DLD1 (cell line): ENCODE results near the gene BLOC1S1.
"Not testable (repeated sequence)": the region's sequence is repeated elsewhere in the genome, so short reads cannot be mapped to it uniquely, and the experiment has no call there.

Experiments
- in situ Hi-C: cut with HindIII; loops from 2 replicates; pipeline ENCODE4 v1.10.0; 2017; ENCODE audit warnings: low sequenced_read_pairs

The BLOC1S1 gene

GRCh38 chr12:55743406-55744339, 27.8 kb downstream of the BLOC1S1 start:
- in situ Hi-C loops: no loop called here

GRCh38 chr12:55744340-55745030, 28.6 kb downstream of the BLOC1S1 start:
- in situ Hi-C loops: no loop called here

GRCh38 chr12:55745361-55746173, 29.7 kb downstream of the BLOC1S1 start:
- in situ Hi-C loops: no loop called here

GRCh38 chr12:55746174-55746912, 30.5 kb downstream of the BLOC1S1 start:
- in situ Hi-C loops: no loop called here

- in situ Hi-C loops: no loop called here
Observed at GRCh38 chr12:55746913-55747231, 31.0 kb downstream of the BLOC1S1 start.

GRCh38 chr12:55748230-55748993, 32.6 kb downstream of the BLOC1S1 start:
- in situ Hi-C loops: no loop called here

- in situ Hi-C loops: no loop called here
Observed at GRCh38 chr12:55755246-55755645, 39.4 kb downstream of the BLOC1S1 start.

- in situ Hi-C loops: no loop called here
Observed at GRCh38 chr12:55757701-55758100, 41.9 kb downstream of the BLOC1S1 start.

- in situ Hi-C loops: not testable (repeated sequence)
Observed at GRCh38 chr12:55758575-55758974, 42.7 kb downstream of the BLOC1S1 start.

- in situ Hi-C loops: no loop called here
Observed at GRCh38 chr12:55760663-55761062, 44.8 kb downstream of the BLOC1S1 start.

- in situ Hi-C loops: no loop called here
Observed at GRCh38 chr12:55762646-55763045, 46.8 kb downstream of the BLOC1S1 start.

GRCh38 chr12:55765736-55766290, 50.0 kb downstream of the BLOC1S1 start:
- in situ Hi-C loops: no loop called here

- in situ Hi-C loops: no loop called here
Observed at GRCh38 chr12:55767156-55767555, 51.3 kb downstream of the BLOC1S1 start.
